HepG2 (cell line): ENCODE results near the gene USP7. TPM values are rescaled to one million over a fixed set of nuclear protein-coding genes. Genes with fewer than 3 reads are reported as not detected.

Source experiments
- EZH2 ChIP-seq: conservative IDR thresholded peaks from 2 replicates; pipeline ENCODE4 v1.6.1; 2012; ENCODE audit warnings: mild to moderate bottlenecking, low read depth, low read length, moderate library complexity
- PCBP2 ChIP-seq: fragments of 200-400 bp; formaldehyde crosslinking; optimal IDR thresholded peaks from 2 replicates; pipeline ENCODE3; 2018; ENCODE audit warnings: low read length, low read depth; ENCODE audit not compliant: poor library complexity, severe bottlenecking
- PHF20 ChIP-seq: sonication (generic); formaldehyde crosslinking; IDR thresholded peaks from 2 replicates; pipeline ENCODE4 v1.5.0; 2020; ENCODE audit warnings: mild to moderate bottlenecking, missing genetic modification reagents
- SALL1 ChIP-seq: sonication (generic); formaldehyde crosslinking; IDR thresholded peaks from 2 replicates; pipeline ENCODE4 v1.8.0; 2022; ENCODE audit warnings: mild to moderate bottlenecking, missing genetic modification reagents
- SP2 ChIP-seq: sonication (generic); formaldehyde crosslinking; IDR thresholded peaks from 2 replicates; pipeline ENCODE4 v1.5.1; 2020; ENCODE audit warnings: mild to moderate bottlenecking, missing genetic modification reagents
- SSRP1 ChIP-seq: IDR thresholded peaks from 2 replicates; pipeline ENCODE4 v1.6.1; 2016; ENCODE audit warnings: control low read depth
- U2AF1 ChIP-seq: fragments of 200-400 bp; formaldehyde crosslinking; optimal IDR thresholded peaks from 2 replicates; pipeline ENCODE3; 2017; ENCODE audit warnings: mild to moderate bottlenecking, low read depth, low read length
- U2AF2 ChIP-seq: fragments of 200-400 bp; formaldehyde crosslinking; IDR thresholded peaks from 2 replicates; pipeline ENCODE4 v1.6.1; 2017; ENCODE audit warnings: low read depth, mild to moderate bottlenecking, low read length
- ZMAT3 ChIP-seq: sonication (generic); formaldehyde crosslinking; conservative IDR thresholded peaks from 2 replicates; pipeline ENCODE4 v1.7.0; 2021; ENCODE audit warnings: missing genetic modification reagents
- ZMYM2 ChIP-seq: sonication (generic); formaldehyde crosslinking; IDR thresholded peaks from 2 replicates; pipeline ENCODE4 v1.8.0; 2022; ENCODE audit warnings: mild to moderate bottlenecking, missing genetic modification reagents
- ZMYM3 ChIP-seq: sonication (generic); formaldehyde crosslinking; IDR thresholded peaks from 2 replicates; pipeline ENCODE4 v1.5.1; 2020; ENCODE audit warnings: mild to moderate bottlenecking, missing genetic modification reagents
- ZNF660 ChIP-seq: sonication (generic); formaldehyde crosslinking; IDR thresholded peaks from 2 replicates; pipeline ENCODE4 v1.5.1; 2020; ENCODE audit warnings: mild to moderate bottlenecking, low read depth, missing genetic modification reagents, borderline replicate concordance
- ZNF720 ChIP-seq: sonication (generic); formaldehyde crosslinking; IDR thresholded peaks from 2 replicates; pipeline ENCODE4 v1.4.0; 2020; ENCODE audit warnings: missing genetic modification reagents
- ZNF879 ChIP-seq: sonication (generic); formaldehyde crosslinking; IDR thresholded peaks from 2 replicates; pipeline ENCODE4 v1.8.1; 2023; ENCODE audit warnings: missing genetic modification reagents
- polyA plus RNA-seq, 8 experiments: library from polyadenylated mRNA; depleted of rRNA in 3 of 8; stranded (reverse) in 7 of 8; unstranded in 1 of 8; fragments of >200 nt; fragmentation: Illumina TruSeq in 4 of 8; extraction: Trizol in 4 of 8; gene quantifications; 2 replicates each; pipeline versions ENCODE4 v1.2.1 to v1.2.3, GENCODE V29; 2011 to 2016; ENCODE audit warnings: low read depth in 4 of 8, missing spikeins in 1 of 8, mixed read lengths in 1 of 8; ENCODE audit not compliant: insufficient read depth in 1 of 8
- total RNA-seq, 5 experiments: library from RNA; depleted of rRNA; stranded (reverse); fragments of >200 nt; fragmentation: Illumina TruSeq; extraction: Trizol; gene quantifications; 2 replicates each; pipeline ENCODE4 v1.2.3, GENCODE V29; 2016; ENCODE audit warnings: low read depth in 1 of 5
- TF ChIP-seq, protein P1 (sequence below): sonication (generic); formaldehyde crosslinking; conservative IDR thresholded peaks from 2 replicates; pipeline ENCODE4 v1.4.0; 2020; ENCODE audit warnings: missing genetic modification reagents
- TF ChIP-seq, protein P2 (sequence below): IDR thresholded peaks from 2 replicates; pipeline ENCODE4 v1.6.1; 2016; ENCODE audit warnings: low read depth, missing genetic modification reagents, missing compliant biosample characterization
- TF ChIP-seq, protein P3 (sequence below): sonication (generic); formaldehyde crosslinking; IDR thresholded peaks from 2 replicates; pipeline ENCODE4 v1.9.0; 2021; ENCODE audit warnings: missing genetic modification reagents, mild to moderate bottlenecking, borderline replicate concordance
- TF ChIP-seq, protein P4 (sequence below): sonication (generic); formaldehyde crosslinking; IDR thresholded peaks from 2 replicates; pipeline ENCODE4 v1.8.0; 2022; ENCODE audit warnings: mild to moderate bottlenecking, missing genetic modification reagents, moderate library complexity
- TF ChIP-seq, protein P5 (sequence below): conservative IDR thresholded peaks from 2 replicates; pipeline ENCODE4 v1.6.1; 2018; ENCODE audit warnings: missing genetic modification reagents

The USP7 gene
- total and polyA plus RNA-seq, 2 of the 13 experiments (the other 11 are each of a cell fraction or from before 2014, with no cell fraction given), result 52.5 to 173 TPM

DNA sequence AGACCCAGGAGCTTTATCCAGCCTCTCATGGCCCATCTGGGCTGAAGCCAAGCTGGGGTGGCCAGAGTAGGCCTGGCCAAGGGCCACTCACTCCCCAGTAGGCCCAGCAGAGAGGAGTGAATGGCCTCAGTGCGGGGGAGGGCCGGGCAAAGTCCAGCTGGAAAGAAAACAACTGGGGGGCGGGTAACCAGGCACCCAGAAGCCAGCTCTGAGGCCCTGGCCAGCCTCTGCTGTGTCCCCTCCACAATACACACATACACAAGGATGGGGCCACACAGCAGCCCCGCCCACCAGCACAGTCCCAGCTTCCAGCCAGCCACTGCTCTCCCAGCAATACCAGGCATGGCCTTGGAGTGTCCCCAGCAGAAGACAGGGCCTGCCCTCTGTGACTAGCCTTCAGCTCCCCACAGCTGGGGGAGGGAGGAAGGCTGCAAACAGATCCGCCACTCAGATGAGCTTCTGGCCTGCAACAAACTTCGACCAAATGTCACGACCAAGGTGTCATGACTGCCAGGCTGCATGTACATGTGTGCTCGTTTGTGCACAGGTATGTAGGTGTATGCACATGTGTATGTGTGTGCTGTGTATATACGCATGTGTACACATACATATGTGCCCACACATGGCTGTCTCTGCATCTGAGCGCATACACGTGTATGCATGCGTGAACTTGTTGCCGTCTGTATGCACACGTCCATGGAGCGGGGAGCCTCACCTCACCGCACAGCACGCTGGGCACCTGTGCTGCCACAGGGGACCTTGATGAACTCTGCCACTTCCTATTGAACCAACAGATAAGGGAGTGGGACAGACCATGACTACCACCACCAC, 99.9 kb downstream of the USP7 start (continued):
- TF ChIP-seq, protein P1, sequence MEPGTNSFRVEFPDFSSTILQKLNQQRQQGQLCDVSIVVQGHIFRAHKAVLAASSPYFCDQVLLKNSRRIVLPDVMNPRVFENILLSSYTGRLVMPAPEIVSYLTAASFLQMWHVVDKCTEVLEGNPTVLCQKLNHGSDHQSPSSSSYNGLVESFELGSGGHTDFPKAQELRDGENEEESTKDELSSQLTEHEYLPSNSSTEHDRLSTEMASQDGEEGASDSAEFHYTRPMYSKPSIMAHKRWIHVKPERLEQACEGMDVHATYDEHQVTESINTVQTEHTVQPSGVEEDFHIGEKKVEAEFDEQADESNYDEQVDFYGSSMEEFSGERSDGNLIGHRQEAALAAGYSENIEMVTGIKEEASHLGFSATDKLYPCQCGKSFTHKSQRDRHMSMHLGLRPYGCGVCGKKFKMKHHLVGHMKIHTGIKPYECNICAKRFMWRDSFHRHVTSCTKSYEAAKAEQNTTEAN (CRISPR knock-in tag), result peak; percentile 97
- no peak for TF ChIP-seq U2AF2
- peak; percentile 80 for TF ChIP-seq ZMYM2 (CRISPR knock-in tag)
- TF ChIP-seq, protein P2, sequence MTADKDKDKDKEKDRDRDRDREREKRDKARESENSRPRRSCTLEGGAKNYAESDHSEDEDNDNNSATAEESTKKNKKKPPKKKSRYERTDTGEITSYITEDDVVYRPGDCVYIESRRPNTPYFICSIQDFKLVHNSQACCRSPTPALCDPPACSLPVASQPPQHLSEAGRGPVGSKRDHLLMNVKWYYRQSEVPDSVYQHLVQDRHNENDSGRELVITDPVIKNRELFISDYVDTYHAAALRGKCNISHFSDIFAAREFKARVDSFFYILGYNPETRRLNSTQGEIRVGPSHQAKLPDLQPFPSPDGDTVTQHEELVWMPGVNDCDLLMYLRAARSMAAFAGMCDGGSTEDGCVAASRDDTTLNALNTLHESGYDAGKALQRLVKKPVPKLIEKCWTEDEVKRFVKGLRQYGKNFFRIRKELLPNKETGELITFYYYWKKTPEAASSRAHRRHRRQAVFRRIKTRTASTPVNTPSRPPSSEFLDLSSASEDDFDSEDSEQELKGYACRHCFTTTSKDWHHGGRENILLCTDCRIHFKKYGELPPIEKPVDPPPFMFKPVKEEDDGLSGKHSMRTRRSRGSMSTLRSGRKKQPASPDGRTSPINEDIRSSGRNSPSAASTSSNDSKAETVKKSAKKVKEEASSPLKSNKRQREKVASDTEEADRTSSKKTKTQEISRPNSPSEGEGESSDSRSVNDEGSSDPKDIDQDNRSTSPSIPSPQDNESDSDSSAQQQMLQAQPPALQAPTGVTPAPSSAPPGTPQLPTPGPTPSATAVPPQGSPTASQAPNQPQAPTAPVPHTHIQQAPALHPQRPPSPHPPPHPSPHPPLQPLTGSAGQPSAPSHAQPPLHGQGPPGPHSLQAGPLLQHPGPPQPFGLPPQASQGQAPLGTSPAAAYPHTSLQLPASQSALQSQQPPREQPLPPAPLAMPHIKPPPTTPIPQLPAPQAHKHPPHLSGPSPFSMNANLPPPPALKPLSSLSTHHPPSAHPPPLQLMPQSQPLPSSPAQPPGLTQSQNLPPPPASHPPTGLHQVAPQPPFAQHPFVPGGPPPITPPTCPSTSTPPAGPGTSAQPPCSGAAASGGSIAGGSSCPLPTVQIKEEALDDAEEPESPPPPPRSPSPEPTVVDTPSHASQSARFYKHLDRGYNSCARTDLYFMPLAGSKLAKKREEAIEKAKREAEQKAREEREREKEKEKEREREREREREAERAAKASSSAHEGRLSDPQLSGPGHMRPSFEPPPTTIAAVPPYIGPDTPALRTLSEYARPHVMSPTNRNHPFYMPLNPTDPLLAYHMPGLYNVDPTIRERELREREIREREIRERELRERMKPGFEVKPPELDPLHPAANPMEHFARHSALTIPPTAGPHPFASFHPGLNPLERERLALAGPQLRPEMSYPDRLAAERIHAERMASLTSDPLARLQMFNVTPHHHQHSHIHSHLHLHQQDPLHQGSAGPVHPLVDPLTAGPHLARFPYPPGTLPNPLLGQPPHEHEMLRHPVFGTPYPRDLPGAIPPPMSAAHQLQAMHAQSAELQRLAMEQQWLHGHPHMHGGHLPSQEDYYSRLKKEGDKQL (CRISPR knock-in tag), result peak; percentile 87
- no peak for TF ChIP-seq ZMAT3 (CRISPR knock-in tag)
- no peak; the same call in 1 of the 2 replicates for TF ChIP-seq SP2
- TF ChIP-seq ZNF660, result no peak; the same call in 1 of the 2 replicates
- TF ChIP-seq, protein P3, sequence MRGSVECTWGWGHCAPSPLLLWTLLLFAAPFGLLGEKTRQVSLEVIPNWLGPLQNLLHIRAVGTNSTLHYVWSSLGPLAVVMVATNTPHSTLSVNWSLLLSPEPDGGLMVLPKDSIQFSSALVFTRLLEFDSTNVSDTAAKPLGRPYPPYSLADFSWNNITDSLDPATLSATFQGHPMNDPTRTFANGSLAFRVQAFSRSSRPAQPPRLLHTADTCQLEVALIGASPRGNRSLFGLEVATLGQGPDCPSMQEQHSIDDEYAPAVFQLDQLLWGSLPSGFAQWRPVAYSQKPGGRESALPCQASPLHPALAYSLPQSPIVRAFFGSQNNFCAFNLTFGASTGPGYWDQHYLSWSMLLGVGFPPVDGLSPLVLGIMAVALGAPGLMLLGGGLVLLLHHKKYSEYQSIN (CRISPR knock-in tag), result no peak
- peak; percentile 93 for TF ChIP-seq ZMYM3
- no peak; the same call in 1 of the 2 replicates for TF ChIP-seq ZNF720 (CRISPR knock-in tag)
- TF ChIP-seq ZNF879 (CRISPR knock-in tag), result peak; percentile 18; the same call in 1 of the 2 replicates
- no peak for TF ChIP-seq EZH2
- TF ChIP-seq, protein P4, sequence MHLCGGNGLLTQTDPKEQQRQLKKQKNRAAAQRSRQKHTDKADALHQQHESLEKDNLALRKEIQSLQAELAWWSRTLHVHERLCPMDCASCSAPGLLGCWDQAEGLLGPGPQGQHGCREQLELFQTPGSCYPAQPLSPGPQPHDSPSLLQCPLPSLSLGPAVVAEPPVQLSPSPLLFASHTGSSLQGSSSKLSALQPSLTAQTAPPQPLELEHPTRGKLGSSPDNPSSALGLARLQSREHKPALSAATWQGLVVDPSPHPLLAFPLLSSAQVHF (CRISPR knock-in tag), result peak; percentile 96
- TF ChIP-seq PCBP2, result no peak
- TF ChIP-seq PHF20, result peak; percentile 44; the same call in 1 of the 2 replicates
- TF ChIP-seq U2AF1, result peak; percentile 92
- peak; percentile 95; the same call in 1 of the 2 replicates for TF ChIP-seq SSRP1
- TF ChIP-seq, protein P5, sequence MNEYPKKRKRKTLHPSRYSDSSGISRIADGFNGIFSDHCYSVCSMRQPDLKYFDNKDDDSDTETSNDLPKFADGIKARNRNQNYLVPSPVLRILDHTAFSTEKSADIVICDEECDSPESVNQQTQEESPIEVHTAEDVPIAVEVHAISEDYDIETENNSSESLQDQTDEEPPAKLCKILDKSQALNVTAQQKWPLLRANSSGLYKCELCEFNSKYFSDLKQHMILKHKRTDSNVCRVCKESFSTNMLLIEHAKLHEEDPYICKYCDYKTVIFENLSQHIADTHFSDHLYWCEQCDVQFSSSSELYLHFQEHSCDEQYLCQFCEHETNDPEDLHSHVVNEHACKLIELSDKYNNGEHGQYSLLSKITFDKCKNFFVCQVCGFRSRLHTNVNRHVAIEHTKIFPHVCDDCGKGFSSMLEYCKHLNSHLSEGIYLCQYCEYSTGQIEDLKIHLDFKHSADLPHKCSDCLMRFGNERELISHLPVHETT (CRISPR knock-in tag), result peak; percentile 84; the same call in 1 of the 2 replicates
- peak; percentile 99 for TF ChIP-seq SALL1 (CRISPR knock-in tag)
